Activated CD4-positive, alpha-beta T cell treated with anti-CD3 and anti-CD28 coated beads, Interleukin-2, amount 10 ng/mL, durations not matched to agents 7 days and 5 days (primary cell): ENCODE results near the gene NBAS. TPM values are rescaled to one million over a fixed set of nuclear protein-coding genes. Genes with fewer than 3 reads are reported as not detected.

Experiments
- CTCF ChIA-PET: fragments of 350-600 bp; sonication (Branson Sonifier 250); formaldehyde crosslinking; loops from one replicate; lab custom pipeline; 2021; ENCODE audit warnings: antibody characterized with exemption; lab: Charles Lee
- POLR2A ChIA-PET: fragments of 350-600 bp; sonication (Branson Sonifier 250); formaldehyde crosslinking; loops from one replicate; lab custom pipeline; 2021; ENCODE audit warnings: antibody characterized with exemption; lab: Charles Lee
- DNase-seq: peaks from one replicate; pipeline ENCODE4 v3.0.0-alpha.2; 2020
- H3K27ac Mint-ChIP-seq: one replicate; pipeline ENCODE4 v1.8.0; 2021; ENCODE audit warnings: mild to moderate bottlenecking, moderate library complexity, mixed read lengths
- H3K27me3 Mint-ChIP-seq: one replicate; pipeline ENCODE4 v1.8.0; 2021; ENCODE audit warnings: mixed read lengths
- H3K36me3 Mint-ChIP-seq: one replicate; pipeline ENCODE4 v1.8.0; 2021; ENCODE audit warnings: low read depth, mixed read lengths
- H3K4me1 Mint-ChIP-seq: one replicate; pipeline ENCODE4 v1.8.0; 2021; ENCODE audit warnings: mixed read lengths
- H3K4me3 Mint-ChIP-seq: one replicate; pipeline ENCODE4 v1.8.0; 2021; ENCODE audit warnings: mild to moderate bottlenecking, moderate library complexity, mixed read lengths
- H3K9me3 Mint-ChIP-seq: one replicate; pipeline ENCODE4 v1.8.0; 2021; ENCODE audit warnings: mixed read lengths
- total RNA-seq, 2 experiments: library from RNA; stranded (reverse); gene quantifications; one replicate each; pipeline ENCODE4 v1.2.3, GENCODE V29; 2021

The NBAS gene
- total RNA-seq, 2 experiments from 2014 or later = 33.0 to 36.5 TPM

GRCh38 chr2:15147591-15147990, 413.5 kb downstream of the NBAS start:
- POLR2A ChIA-PET = no interaction called here
- H3K27me3 Mint-ChIP-seq = peaks cover 1% of the 10 kb centered on the region
- H3K4me3 Mint-ChIP-seq = no peak overlapping the region
- no peaks in the 10 kb centered on the region for H3K36me3 Mint-ChIP-seq
- CTCF ChIA-PET = no interaction called here
- H3K9me3 Mint-ChIP-seq = no peaks in the 10 kb centered on the region
- no peak for DNase-seq
- peaks cover 7% of the 10 kb centered on the region for H3K4me1 Mint-ChIP-seq
- no peak overlapping the region for H3K27ac Mint-ChIP-seq

DNA sequence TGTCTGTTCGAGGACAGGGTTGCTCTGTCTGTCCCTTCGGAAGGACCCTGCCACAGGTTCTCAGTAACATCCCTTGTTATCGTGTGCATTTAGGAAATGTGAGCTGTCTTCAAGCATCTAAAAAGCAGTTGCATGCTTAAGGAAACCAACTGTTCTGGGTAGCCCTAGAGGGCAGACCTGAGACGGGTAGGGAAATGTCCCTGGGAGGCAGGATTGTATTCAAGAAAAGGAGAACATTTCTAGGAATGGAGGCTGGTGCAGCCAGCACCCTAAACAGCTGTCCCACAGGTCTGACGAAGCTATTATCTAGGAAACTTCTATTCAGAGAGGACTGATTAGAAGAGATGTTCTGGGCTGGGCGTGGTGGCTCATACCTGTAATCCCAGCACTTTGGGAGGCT, 414.2 kb downstream of the NBAS start:
- H3K36me3 Mint-ChIP-seq = peaks cover 3% of the 10 kb centered on the region
- no peaks in the 10 kb centered on the region for H3K9me3 Mint-ChIP-seq
- peaks cover 1% of the 10 kb centered on the region for H3K27me3 Mint-ChIP-seq
- no peak overlapping the region for H3K27ac Mint-ChIP-seq
- H3K4me1 Mint-ChIP-seq = peaks cover 13% of the 10 kb centered on the region
- POLR2A ChIA-PET = no interaction called here
- CTCF ChIA-PET = no interaction called here
- no peak overlapping the region for H3K4me3 Mint-ChIP-seq
- no peak for DNase-seq

DNA sequence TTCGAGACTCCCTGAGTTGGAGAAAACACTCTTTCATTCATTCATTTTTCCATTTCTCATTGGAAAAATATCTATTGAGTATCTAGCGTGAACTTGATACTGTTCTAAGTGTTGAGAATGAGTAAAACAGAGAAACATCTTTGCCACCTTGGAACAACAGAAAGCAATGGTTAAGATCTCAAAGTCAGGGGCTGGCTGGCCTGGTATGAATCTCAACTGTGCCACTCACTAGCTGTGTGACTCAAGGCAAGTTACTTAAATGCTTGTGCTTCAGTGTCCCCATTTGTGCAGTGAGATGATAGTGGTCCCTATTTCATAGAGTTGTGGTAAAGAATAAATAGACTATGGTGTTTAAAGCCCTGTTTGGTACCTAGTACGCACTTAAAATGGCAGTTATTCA, 415.2 kb downstream of the NBAS start:
- DNase-seq = no peak
- ChIA-PET POLR2A (no interaction called here), CTCF (interaction anchor here (0.6 kb wide), 1 partner anchor 1361 kb away, joined by 5 read pairs; no protein-coding TSS in a partner anchor)

GRCh38 chr2:15145046-15145817, 415.9 kb downstream of the NBAS start:
- H3K4me1 Mint-ChIP-seq = peaks cover 25% of the 10 kb centered on the region
- DNase-seq = no peak

More for the DNA sequence above, 415.2 kb downstream of the NBAS start:
- Mint-ChIP-seq H3K4me3 (no peak overlapping the region), H3K9me3 (peaks cover 4% of the 10 kb centered on the region), H3K36me3 (peaks cover 10% of the 10 kb centered on the region), H3K27ac (no peak overlapping the region), H3K27me3 (peaks cover 1% of the 10 kb centered on the region), H3K4me1 (peaks cover 24% of the 10 kb centered on the region)

GRCh38 chr2:15142069-15142689, 419.0 kb downstream of the NBAS start:
- H3K27ac Mint-ChIP-seq = peak overlapping the region; percentile 89
- POLR2A ChIA-PET = no interaction called here
- peaks cover 25% of the 10 kb centered on the region for H3K4me1 Mint-ChIP-seq
- peaks cover 15% of the 10 kb centered on the region for H3K36me3 Mint-ChIP-seq
- peaks cover 12% of the 10 kb centered on the region for H3K9me3 Mint-ChIP-seq
- CTCF ChIA-PET = interaction anchor here (1.4 to 1.7 kb wide), 4 partner anchors 10 to 212 kb away, joined by 3 to 4 read pairs (median 3); no protein-coding TSS in a partner anchor
- H3K4me3 Mint-ChIP-seq = no peak overlapping the region
- H3K27me3 Mint-ChIP-seq = no peaks in the 10 kb centered on the region
- peak; percentile 79 for DNase-seq

More at GRCh38 chr2:15145046-15145817, 415.9 kb downstream of the NBAS start:
- H3K27me3 Mint-ChIP-seq = peaks cover under 1% of the 10 kb centered on the region
- H3K9me3 Mint-ChIP-seq = peaks cover 4% of the 10 kb centered on the region
- POLR2A ChIA-PET = no interaction called here
- CTCF ChIA-PET = interaction anchor here (0.6 to 0.9 kb wide), 3 partner anchors 8 to 1360 kb away, joined by 3 to 5 read pairs (median 4); no protein-coding TSS in a partner anchor
- peaks cover 11% of the 10 kb centered on the region for H3K36me3 Mint-ChIP-seq
- no peak overlapping the region for H3K4me3 Mint-ChIP-seq
- H3K27ac Mint-ChIP-seq = no peak overlapping the region

DNA sequence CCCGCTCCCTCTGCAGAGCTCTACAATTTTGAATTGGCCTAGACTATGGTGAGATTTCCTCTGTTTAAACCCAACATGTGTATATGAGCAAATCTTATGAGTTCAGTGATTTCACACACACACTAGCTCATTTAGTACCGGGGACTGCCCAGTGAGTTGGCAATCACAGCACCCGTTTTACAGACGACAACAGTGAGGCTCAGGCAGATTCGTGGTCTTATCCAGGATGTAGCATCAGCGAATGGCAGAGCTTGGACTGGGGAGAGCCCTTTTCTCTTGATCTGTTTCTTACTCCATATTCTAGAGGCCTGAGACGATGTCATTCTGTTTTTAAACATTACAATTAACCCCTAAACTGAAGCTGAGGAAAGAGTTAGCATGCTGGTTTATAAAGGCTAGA, 419.9 kb downstream of the NBAS start:
- H3K9me3 Mint-ChIP-seq = peaks cover 14% of the 10 kb centered on the region
- CTCF ChIA-PET = interaction anchor here (1.4 to 1.7 kb wide), 4 partner anchors 11 to 213 kb away, joined by 3 to 4 read pairs (median 3); no protein-coding TSS in a partner anchor
- no peaks in the 10 kb centered on the region for H3K27me3 Mint-ChIP-seq
- H3K4me1 Mint-ChIP-seq = peaks cover 25% of the 10 kb centered on the region
- H3K27ac Mint-ChIP-seq = peak overlapping the region; percentile 89
- no peak for DNase-seq
- peaks cover 15% of the 10 kb centered on the region for H3K36me3 Mint-ChIP-seq
- POLR2A ChIA-PET = no interaction called here
- no peak overlapping the region for H3K4me3 Mint-ChIP-seq

- H3K36me3 Mint-ChIP-seq = peaks cover 9% of the 10 kb centered on the region
- ChIA-PET POLR2A (no interaction called here), CTCF (interaction anchor here (0.6 kb wide), 1 partner anchor 16 kb away, joined by 4 read pairs; no protein-coding TSS in a partner anchor)
- H3K27ac Mint-ChIP-seq = no peak overlapping the region
- H3K9me3 Mint-ChIP-seq = peaks cover 22% of the 10 kb centered on the region
- no peaks in the 10 kb centered on the region for H3K27me3 Mint-ChIP-seq
- H3K4me3 Mint-ChIP-seq = no peak overlapping the region
- H3K4me1 Mint-ChIP-seq = peaks cover 8% of the 10 kb centered on the region
- no peak for DNase-seq
Observed at GRCh38 chr2:15136639-15137038, 424.5 kb downstream of the NBAS start.

- H3K4me1 Mint-ChIP-seq = no peaks in the 10 kb centered on the region
- POLR2A ChIA-PET = no interaction called here
- no peaks in the 10 kb centered on the region for H3K27me3 Mint-ChIP-seq
- H3K36me3 Mint-ChIP-seq = peaks cover 2% of the 10 kb centered on the region
- H3K9me3 Mint-ChIP-seq = peaks cover 16% of the 10 kb centered on the region
- H3K4me3 Mint-ChIP-seq = no peak overlapping the region
- no peak for DNase-seq
- CTCF ChIA-PET = interaction anchor here (0.7 kb wide), 1 partner anchor 8 kb away, joined by 3 read pairs; no protein-coding TSS in a partner anchor
- no peak overlapping the region for H3K27ac Mint-ChIP-seq
Observed at GRCh38 chr2:15134957-15135356, 426.2 kb downstream of the NBAS start.

DNA sequence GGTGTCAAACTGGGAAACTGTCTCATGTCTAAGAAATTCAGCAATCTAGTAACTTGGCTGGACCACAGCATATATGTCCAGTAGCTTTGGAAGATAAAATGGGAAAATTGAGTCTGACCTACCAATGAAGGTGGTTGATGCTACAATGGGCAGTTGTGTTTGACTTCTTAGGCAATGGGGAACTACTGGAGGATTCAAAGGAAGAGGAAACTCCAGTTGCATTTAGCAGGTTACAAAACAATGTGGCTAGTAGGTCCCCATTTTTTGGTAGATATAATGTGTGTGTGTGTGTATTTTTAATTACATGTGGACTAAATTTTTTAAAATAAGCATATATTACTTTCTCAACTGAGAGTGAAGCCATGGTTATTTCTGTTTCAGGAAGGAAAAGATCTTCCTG, 427.7 kb downstream of the NBAS start:
- Mint-ChIP-seq H3K9me3 (peaks cover 11% of the 10 kb centered on the region), H3K4me3 (no peak overlapping the region), H3K36me3 (no peaks in the 10 kb centered on the region), H3K27ac (no peak overlapping the region), H3K4me1 (no peaks in the 10 kb centered on the region), H3K27me3 (no peaks in the 10 kb centered on the region)
- DNase-seq = no peak
- CTCF ChIA-PET = no interaction called here
- POLR2A ChIA-PET = no interaction called here

DNA sequence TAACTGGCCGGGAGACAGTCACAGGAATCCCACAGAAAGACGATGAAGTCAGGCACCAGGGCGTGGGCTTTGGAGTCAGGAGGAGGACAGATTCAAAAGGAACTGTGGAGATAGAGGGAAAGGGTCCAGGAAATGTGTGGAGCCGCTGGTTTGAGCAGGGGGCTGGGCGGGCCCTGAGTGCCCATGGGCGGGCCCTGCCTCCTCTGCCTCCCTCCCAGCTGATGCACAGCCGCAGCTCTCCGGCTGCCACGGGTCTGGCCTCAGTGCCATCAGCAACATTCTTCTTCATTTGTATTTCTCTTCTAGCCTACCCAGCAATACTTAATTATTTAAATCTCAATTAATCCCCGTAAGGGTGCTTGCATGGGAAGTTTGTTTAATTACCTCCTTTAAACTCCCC, 432.3 kb downstream of the NBAS start:
- ChIA-PET POLR2A (no interaction called here), CTCF (no interaction called here)
- no peak overlapping the region for H3K4me3 Mint-ChIP-seq
- no peaks in the 10 kb centered on the region for H3K27me3 Mint-ChIP-seq
- H3K9me3 Mint-ChIP-seq = peaks cover under 1% of the 10 kb centered on the region
- H3K27ac Mint-ChIP-seq = no peak overlapping the region
- DNase-seq = no peak
- H3K4me1 Mint-ChIP-seq = no peaks in the 10 kb centered on the region
- no peaks in the 10 kb centered on the region for H3K36me3 Mint-ChIP-seq

GRCh38 chr2:15127876-15128275, 433.3 kb downstream of the NBAS start:
- Mint-ChIP-seq H3K36me3 (no peaks in the 10 kb centered on the region), H3K27ac (no peak overlapping the region), H3K4me1 (no peaks in the 10 kb centered on the region), H3K4me3 (no peak overlapping the region), H3K9me3 (no peaks in the 10 kb centered on the region), H3K27me3 (no peaks in the 10 kb centered on the region)
- ChIA-PET CTCF (no interaction called here), POLR2A (no interaction called here)
- no peak for DNase-seq

GRCh38 chr2:15127301-15127700, 433.8 kb downstream of the NBAS start:
- Mint-ChIP-seq H3K27ac (no peak overlapping the region), H3K9me3 (no peaks in the 10 kb centered on the region), H3K27me3 (no peaks in the 10 kb centered on the region), H3K4me1 (no peaks in the 10 kb centered on the region), H3K36me3 (no peaks in the 10 kb centered on the region), H3K4me3 (no peak overlapping the region)
- CTCF ChIA-PET = interaction anchor here (1.8 kb wide), 1 partner anchor 10 kb away, joined by 4 read pairs; no protein-coding TSS in a partner anchor
- DNase-seq = no peak
- POLR2A ChIA-PET = no interaction called here

DNA sequence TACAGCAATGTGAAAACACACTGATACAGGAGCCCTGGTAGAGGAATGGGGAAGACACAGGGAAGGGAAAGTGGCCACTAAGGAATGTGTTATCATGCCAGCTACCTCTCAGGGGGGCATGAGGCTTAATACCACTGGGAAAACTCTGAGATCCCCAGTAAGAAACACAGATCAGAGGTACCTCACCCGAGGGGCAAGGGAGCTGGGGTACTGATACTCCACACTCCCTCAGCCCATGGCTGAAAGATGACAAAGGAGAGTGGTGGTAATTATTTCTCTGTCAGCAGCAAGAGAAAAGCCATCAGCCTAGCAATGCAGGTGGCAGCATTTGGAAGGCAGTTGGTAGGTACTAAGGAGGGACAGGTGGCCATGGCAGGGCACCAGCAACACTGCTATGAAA, 434.8 kb downstream of the NBAS start:
- H3K9me3 Mint-ChIP-seq = no peaks in the 10 kb centered on the region
- no peaks in the 10 kb centered on the region for H3K36me3 Mint-ChIP-seq
- no peak overlapping the region for H3K4me3 Mint-ChIP-seq
- no peaks in the 10 kb centered on the region for H3K4me1 Mint-ChIP-seq
- no peak for DNase-seq
- POLR2A ChIA-PET = no interaction called here
- no peaks in the 10 kb centered on the region for H3K27me3 Mint-ChIP-seq
- H3K27ac Mint-ChIP-seq = no peak overlapping the region
- CTCF ChIA-PET = interaction anchor here (0.9 to 1.8 kb wide), 2 partner anchors 9 to 11 kb away, joined by 3 to 4 read pairs; no protein-coding TSS in a partner anchor
